HG02973 (cell line): ENCODE measurements around the gene SMARCD3.

ENCODE experiments used
- ATAC-seq: cut with Tn5 transposase; IDR thresholded peaks from one replicate; pipeline ENCODE4 v1.9.1; 2021; ENCODE audit warnings: moderate library complexity; ENCODE audit not compliant: unreplicated experiment

The SMARCD3 gene

GRCh38 chr7:151238924-151239836 lies 9.3 kb downstream of the SMARCD3 start:
- no peak for ATAC-seq

- no peak for ATAC-seq
Observed at GRCh38 chr7:151238190-151238810, 10.2 kb downstream of the SMARCD3 start.

- no peak for ATAC-seq
Observed at GRCh38 chr7:151237244-151238189, 11.0 kb downstream of the SMARCD3 start.

GRCh38 chr7:151236406-151236805 lies 12.1 kb downstream of the SMARCD3 start:
- no peak for ATAC-seq

GRCh38 chr7:151235091-151235787 lies 13.3 kb downstream of the SMARCD3 start:
- ATAC-seq = no peak

- ATAC-seq = no peak
Observed at GRCh38 chr7:151233804-151234203, 14.7 kb downstream of the SMARCD3 start.

- peak; percentile 36 for ATAC-seq
Observed at GRCh38 chr7:151232917-151233701, 15.4 kb downstream of the SMARCD3 start.

- peak; percentile 96 for ATAC-seq
Observed at GRCh38 chr7:151232091-151232916, 16.2 kb downstream of the SMARCD3 start, which contains the start of gene CHPF2. Gene CHPF2 (plus strand): TSS chr7:151232483. CDS start chr7:151234012, 1,529 bp downstream.

GRCh38 chr7:151231080-151231479 lies 17.4 kb downstream of the SMARCD3 start:
- ATAC-seq = no peak

- ATAC-seq = no peak
Observed at GRCh38 chr7:151229249-151229648, 19.2 kb downstream of the SMARCD3 start.

GRCh38 chr7:151228024-151228866 lies 20.2 kb downstream of the SMARCD3 start:
- ATAC-seq = no peak

GRCh38 chr7:151226875-151227782 lies 21.4 kb downstream of the SMARCD3 start, which contains the start of gene ABCF2:
Gene ABCF2 (minus strand): TSS chr7:151227205. CDS start chr7:151226458, 747 bp downstream.
- ATAC-seq = peak; percentile 99

GRCh38 chr7:151226560-151226874 lies 22.0 kb downstream of the SMARCD3 start:
- no peak for ATAC-seq

GRCh38 chr7:151225948-151226510 lies 22.5 kb downstream of the SMARCD3 start:
- ATAC-seq = no peak

GRCh38 chr7:151223728-151224127 lies 24.8 kb downstream of the SMARCD3 start:
- no peak for ATAC-seq

- ATAC-seq = no peak
Observed at GRCh38 chr7:151218170-151218569, 30.3 kb downstream of the SMARCD3 start.
